ENCODE data around the gene POLK. TPM values are rescaled to one million over a fixed set of nuclear protein-coding genes. Genes with fewer than 3 reads are reported as not detected.
"Not testable (repeated sequence)": the region's sequence is repeated elsewhere in the genome, so short reads cannot be mapped to it uniquely, and the experiment has no call there.

The POLK gene
- polyA plus RNA-seq, 1 donor from 2014 or later = 29.9 TPM

DNA sequence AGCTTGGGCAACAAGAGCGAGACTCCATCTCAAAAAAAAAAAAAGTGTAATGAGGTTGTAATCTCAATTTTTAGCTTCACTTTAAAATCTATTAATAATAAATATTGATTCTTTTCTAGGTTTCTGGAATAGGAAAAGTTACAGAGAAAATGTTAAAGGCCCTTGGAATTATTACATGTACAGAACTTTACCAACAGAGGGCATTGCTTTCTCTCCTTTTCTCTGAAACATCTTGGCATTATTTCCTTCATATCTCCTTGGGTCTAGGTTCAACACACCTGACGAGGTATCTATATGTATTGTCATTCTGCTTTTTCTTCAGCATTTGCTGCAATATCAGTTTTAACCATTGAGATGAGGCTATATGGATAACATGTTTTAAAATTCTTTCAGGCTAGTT, 73.0 kb downstream of the POLK start:
- Mint-ChIP-seq H3K4me1 (no peaks in the 10 kb centered on the region), H3K27me3 (no peaks in the 10 kb centered on the region), H3K9me3 (no peaks in the 10 kb centered on the region), H3K36me3 (peaks cover 12% of the 10 kb centered on the region), H3K4me3 (no peak overlapping the region), H3K27ac (no peak overlapping the region)

DNA sequence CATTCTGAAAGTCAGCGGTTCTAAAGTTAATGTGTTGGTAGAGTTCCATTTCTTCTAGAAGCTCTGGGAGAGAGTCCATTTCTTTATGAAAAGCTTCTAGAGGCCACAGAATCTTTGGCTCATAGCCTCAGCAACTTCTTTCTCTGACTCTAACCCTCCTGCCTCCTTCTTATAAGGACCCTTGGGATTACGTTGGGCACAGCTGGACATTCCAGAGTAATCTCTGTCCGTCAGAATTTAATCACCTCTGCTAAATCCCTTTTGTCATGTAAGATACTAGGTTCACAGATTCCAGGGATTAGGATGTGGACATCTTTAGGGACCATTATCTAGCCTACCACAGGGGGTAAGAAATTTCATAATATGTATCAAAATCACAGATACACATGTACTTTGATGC, 77.0 kb downstream of the POLK start:
- Mint-ChIP-seq H3K9me3 (no peaks in the 10 kb centered on the region), H3K36me3 (peaks cover 12% of the 10 kb centered on the region), H3K4me1 (no peaks in the 10 kb centered on the region), H3K27ac (no peak overlapping the region), H3K27me3 (no peaks in the 10 kb centered on the region), H3K4me3 (no peak overlapping the region)

DNA sequence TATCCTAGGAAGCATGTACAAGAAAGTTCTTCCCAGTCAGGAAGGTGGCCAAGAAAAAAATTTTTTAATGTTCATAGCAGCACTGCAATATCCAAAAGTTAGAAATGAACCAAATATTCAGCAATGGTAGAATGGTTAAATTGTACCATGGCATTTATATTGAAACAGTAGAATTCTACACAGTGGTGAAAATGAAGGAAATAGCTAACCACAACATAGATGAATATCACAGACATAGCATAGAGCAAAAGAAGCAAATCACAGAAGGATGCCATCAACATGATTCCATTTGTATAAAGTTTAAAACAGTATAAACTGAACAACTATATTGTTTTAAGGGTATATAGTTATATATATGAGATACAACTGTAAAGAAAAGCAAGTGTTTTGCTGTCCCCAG, 88.8 kb downstream of the POLK start:
- Mint-ChIP-seq H3K27me3 (no peaks in the 10 kb centered on the region), H3K9me3 (no peaks in the 10 kb centered on the region), H3K27ac (no peak overlapping the region), H3K36me3 (peaks cover 15% of the 10 kb centered on the region), H3K4me1 (peaks cover 0 to 2% (median under 1%) of the 10 kb centered on the region in 3 donors), H3K4me3 (no peak overlapping the region)

DNA sequence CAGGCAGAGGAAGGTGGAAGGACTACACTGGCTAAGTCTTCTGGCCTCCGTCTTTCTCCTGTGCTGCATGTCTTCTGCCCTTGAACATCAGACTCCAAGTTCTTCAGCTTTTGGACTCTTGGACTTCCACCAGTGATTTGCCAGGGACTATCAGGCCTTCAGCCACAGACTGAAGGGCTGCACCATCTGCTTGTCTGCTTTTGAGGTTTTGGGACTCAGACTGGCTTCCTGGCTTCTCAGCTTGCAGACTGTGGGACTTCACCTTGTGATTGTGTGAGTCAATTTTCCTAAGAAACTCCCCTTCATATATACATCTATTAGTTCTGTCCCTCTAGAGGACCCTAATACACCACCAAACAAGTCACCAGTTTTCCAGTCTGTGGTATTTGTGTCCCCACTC, 89.9 kb downstream of the POLK start:
- H3K9me3 Mint-ChIP-seq = no peaks in the 10 kb centered on the region
- H3K4me1 Mint-ChIP-seq = peaks cover 0 to 3% (median 2%) of the 10 kb centered on the region in 3 donors
- H3K27me3 Mint-ChIP-seq = no peaks in the 10 kb centered on the region
- H3K27ac Mint-ChIP-seq = no peak overlapping the region
- H3K36me3 Mint-ChIP-seq = peaks cover 13% of the 10 kb centered on the region
- no peak overlapping the region for H3K4me3 Mint-ChIP-seq

DNA sequence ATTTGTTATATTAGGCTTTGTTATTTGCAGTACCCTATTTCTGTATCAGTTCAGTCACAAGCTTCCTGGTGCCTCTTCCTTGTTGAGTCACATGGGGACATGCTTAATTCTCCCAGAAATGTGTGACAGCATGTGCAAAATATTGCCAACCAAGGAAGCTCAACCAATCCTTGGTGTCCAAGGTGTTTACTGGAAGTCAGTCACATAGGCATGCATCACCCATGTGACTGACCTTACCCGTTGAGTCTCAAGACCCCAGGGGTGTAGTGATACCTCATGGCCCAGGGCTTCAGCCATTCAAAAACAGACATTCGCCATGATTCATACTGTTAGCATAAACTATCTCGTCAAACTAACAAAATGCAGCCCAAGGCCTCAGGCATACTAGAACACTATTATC, 90.3 kb downstream of the POLK start:
- no peak overlapping the region for H3K4me3 Mint-ChIP-seq
- peaks cover 9% of the 10 kb centered on the region for H3K36me3 Mint-ChIP-seq
- H3K9me3 Mint-ChIP-seq = no peaks in the 10 kb centered on the region
- H3K27me3 Mint-ChIP-seq = no peaks in the 10 kb centered on the region
- H3K27ac Mint-ChIP-seq = no peak overlapping the region
- peaks cover 3 to 6% (median 3%) of the 10 kb centered on the region in 3 donors for H3K4me1 Mint-ChIP-seq

DNA sequence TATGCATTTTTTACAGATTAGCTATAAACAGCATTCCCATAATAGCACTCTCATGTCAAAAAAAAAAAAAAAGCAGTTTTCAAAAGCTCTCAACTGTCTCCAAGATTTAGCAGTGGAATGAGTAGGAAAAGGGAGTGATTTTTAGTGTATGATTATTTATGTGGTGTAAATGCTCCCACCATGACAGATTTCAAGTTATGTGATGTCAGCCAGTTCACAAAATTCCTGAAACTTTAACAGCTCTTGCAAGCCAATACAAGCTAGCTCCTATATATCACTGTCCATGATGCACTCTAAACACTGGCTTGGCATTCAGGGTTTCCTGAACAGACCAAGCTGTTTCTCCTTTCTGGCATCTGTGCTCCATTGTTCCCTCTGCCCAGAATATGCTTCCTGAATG, 91.7 kb downstream of the POLK start:
- Mint-ChIP-seq H3K36me3 (peaks cover 9% of the 10 kb centered on the region), H3K27me3 (no peaks in the 10 kb centered on the region), H3K27ac (no peak overlapping the region), H3K4me1 (peaks cover 6 to 9% (median 6%) of the 10 kb centered on the region in 3 donors), H3K9me3 (no peaks in the 10 kb centered on the region), H3K4me3 (no peak overlapping the region)

DNA sequence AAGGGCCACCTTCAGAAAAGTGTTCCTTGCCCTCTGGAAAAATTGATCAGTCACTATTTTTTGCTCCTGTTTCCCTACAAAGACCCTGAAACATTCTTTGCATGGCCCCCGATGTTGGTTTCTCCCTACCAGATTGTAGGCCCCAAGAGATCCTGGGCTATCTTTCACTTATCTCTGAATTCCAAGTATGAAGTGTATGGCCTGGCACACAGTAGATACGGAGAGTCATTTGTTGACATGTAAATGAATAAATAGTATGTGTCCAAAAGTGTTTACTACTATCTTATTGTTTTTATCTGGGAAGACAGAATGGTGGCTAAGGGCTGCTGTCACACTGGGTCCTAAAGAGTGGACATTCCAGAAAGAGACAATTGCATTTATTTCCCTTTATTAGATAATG, 92.1 kb downstream of the POLK start:
- Mint-ChIP-seq H3K27me3 (no peaks in the 10 kb centered on the region), H3K4me1 (peaks cover 6 to 13% (median 6%) of the 10 kb centered on the region in 3 donors), H3K4me3 (no peak overlapping the region), H3K27ac (no peak overlapping the region), H3K9me3 (no peaks in the 10 kb centered on the region), H3K36me3 (peaks cover 9% of the 10 kb centered on the region)

DNA sequence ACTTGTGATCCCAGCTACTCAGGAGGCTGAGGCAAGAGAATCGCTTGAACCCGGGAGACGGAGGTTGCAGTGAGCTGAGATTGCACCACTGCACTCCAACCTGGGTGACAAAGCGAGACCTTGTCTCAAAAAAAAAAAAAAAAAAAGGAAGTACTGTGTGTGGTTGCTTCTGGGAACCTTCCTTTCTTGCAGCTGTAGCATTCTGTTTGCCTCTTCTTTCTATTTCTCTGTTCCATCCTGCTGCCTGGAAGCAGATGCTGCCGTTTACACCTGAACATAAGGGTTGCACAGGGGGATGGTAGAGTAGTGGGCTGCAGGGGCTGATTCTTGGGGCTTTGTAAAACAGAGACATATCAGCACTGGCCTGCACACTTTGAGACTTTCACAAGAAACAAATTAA, 95.7 kb downstream of the POLK start:
- peak overlapping the region in 1 of 4 donors; percentile 24 for H3K4me3 Mint-ChIP-seq
- peaks cover 11% of the 10 kb centered on the region for H3K36me3 Mint-ChIP-seq
- not testable (repeated sequence) for H3K9me3 Mint-ChIP-seq, H3K27ac Mint-ChIP-seq, H3K27me3 Mint-ChIP-seq
- H3K4me1 Mint-ChIP-seq = peaks cover 8 to 23% (median 12%) of the 10 kb centered on the region in 3 donors

DNA sequence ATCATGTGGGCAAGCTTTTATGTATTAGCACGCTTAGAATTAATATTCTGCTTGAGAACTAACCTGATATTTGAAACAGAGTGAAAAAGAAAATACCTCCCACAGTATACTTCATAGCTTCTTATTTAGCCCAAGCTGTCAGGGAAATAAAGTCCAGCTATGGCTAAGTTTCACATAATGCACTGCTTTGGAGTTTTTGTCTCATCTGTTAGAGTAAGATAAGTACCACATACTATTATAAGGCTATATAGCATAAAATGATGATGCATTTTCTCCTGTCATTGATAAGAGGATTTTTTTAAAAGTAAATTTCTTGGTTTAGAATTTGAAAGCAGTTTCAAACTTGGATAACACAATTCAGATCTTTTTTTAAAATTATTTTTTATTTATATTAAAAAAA, 97.2 kb downstream of the POLK start:
- peaks cover 9% of the 10 kb centered on the region for H3K27me3 Mint-ChIP-seq
- H3K4me3 Mint-ChIP-seq = no peak overlapping the region
- peaks cover 10 to 27% (median 12%) of the 10 kb centered on the region in 3 donors for H3K4me1 Mint-ChIP-seq
- H3K36me3 Mint-ChIP-seq = peaks cover 5% of the 10 kb centered on the region
- no peak overlapping the region for H3K27ac Mint-ChIP-seq
- peaks cover 0 to 2% (median 0%) of the 10 kb centered on the region in 3 donors for H3K9me3 Mint-ChIP-seq

DNA sequence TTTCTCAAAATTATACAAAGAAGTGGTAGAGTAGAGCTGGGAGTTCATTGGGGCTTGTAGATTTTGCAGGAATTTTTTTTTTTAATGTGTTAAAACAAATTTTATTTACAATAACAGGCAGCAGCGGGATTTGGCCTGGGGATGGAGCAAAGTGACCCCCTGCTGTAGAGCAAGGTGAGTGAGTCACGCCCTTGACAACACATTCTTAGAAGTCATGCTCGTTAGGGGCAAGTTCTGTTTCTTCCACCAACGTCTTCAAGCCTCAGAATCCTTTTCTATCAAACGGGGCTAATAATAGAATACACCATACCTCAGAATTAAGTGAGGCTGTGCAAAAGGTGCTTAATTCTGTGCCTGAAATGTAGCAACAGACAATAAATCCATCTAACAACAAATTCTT, 98.5 kb downstream of the POLK start:
- peaks cover 0 to 2% (median 0%) of the 10 kb centered on the region in 3 donors for H3K9me3 Mint-ChIP-seq
- H3K27ac Mint-ChIP-seq = no peak overlapping the region
- H3K4me3 Mint-ChIP-seq = peak overlapping the region in 1 of 4 donors; percentile 52
- peaks cover 10 to 27% (median 12%) of the 10 kb centered on the region in 3 donors for H3K4me1 Mint-ChIP-seq
- H3K36me3 Mint-ChIP-seq = peaks cover 5% of the 10 kb centered on the region
- H3K27me3 Mint-ChIP-seq = peaks cover 9% of the 10 kb centered on the region

DNA sequence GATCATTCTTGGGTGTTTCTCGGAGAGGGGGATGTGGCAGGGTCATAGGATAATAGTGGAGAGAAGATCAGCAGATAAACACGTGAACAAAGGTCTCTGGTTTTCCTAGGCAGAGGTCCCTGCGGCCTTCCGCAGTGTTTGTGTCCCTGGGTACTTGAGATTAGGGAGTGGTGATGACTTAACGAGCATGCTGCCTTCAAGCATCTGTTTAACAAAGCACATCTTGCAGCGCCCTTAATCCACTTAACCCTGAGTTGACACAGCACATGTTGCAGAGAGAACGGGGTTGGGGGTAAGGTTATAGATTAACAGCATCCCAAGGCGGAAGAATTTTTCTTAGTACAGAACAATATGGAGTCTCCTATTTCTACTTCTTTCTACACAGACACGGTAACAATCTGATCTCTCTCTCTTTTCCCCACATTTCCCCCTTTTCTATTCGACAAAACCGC, 99.2 kb downstream of the POLK start:
- Mint-ChIP-seq H3K4me3 (peak overlapping the region in 2 of 4 donors; percentile 11 to 82), H3K4me1 (peaks cover 10 to 24% (median 12%) of the 10 kb centered on the region in 3 donors)
- H3K9me3 Mint-ChIP-seq, H3K27me3 Mint-ChIP-seq, H3K27ac Mint-ChIP-seq, H3K36me3 Mint-ChIP-seq: not testable (repeated sequence)

DNA sequence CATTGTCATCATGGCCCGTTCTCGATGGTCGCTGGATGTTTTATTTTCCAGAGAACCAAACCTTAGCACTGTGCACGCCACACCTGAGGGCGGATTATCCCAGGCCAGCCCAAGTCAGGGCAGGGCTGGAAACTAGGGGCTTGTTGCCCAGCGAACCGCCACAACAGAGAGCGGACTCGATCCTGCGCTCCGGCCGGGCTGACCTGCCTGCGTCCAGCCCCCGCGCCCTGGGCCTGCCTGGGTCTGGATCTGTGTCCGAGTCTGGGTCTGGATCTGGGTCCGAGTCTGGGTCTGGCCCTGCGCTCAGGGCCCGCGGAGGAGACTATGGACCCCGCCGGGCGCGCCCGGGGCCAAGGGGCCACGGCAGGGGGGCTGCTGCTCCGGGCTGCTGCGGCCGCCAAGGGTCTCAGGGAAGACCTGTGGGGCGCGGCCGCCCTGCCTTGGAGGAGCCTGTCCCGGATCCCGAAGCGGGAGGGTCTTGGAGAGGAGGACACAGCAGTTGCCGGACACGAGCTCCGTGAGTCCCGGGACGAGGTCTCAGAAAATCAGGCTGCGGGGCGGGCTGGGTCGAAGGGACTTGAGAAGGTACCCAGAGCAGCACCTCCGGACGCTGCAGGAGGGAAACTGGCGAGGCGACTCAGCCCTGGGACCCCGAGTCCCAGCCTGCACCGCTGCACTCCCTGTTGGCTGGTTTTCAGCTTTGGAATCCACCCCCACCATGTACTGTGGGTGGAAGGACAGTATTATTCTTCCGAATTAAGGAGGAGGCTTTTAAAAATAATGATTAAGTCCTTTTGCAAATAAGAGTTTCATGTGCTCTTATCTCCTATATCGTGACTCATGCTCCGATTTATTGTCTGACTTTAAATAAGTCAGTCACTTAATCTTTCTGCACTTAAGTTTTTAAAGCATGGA, 99.9 kb downstream of the POLK start, which contains the start of gene ANKDD1B:
Gene ANKDD1B (plus strand): TSS at position 143 of the 915 bp plus-strand sequence. CDS start 182 bp downstream, at position 325.
- Mint-ChIP-seq H3K36me3 (peaks cover 2% of the 10 kb centered on the region), H3K27me3 (peaks cover 9% of the 10 kb centered on the region), H3K4me3 (peak within 1 kb of the TSS; percentile 11 to 82 (median 51)), H3K4me1 (peaks cover 10 to 24% (median 12%) of the 10 kb centered on the region in 3 donors), H3K27ac (no peak within 1 kb of the TSS), H3K9me3 (peaks cover 0 to 2% (median 0%) of the 10 kb centered on the region in 3 donors)

DNA sequence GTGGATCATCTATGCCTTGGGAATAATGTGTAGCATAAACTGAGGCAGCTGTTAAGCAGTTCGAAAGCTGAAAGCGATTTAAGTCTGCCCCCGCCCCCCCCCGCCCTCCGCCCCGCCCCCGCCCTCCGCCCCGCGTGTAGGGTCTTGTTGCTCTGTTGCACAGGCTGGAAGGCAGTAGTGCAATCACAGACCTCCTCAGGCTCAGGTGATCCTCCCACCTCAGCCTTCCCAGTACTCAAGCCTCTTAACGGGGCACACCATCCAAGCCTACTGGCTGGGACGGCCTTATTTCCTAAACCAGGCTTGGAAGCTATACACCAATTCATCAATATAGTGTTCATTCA, 100.5 kb downstream of the POLK start:
- Mint-ChIP-seq H3K4me3 (peak overlapping the region in 2 of 4 donors; percentile 70 to 82), H3K36me3 (peaks cover 2% of the 10 kb centered on the region), H3K4me1 (peaks cover 6 to 24% (median 9%) of the 10 kb centered on the region in 3 donors), H3K27ac (no peak overlapping the region), H3K9me3 (peaks cover 0 to 2% (median 0%) of the 10 kb centered on the region in 3 donors), H3K27me3 (peaks cover 9% of the 10 kb centered on the region)

DNA sequence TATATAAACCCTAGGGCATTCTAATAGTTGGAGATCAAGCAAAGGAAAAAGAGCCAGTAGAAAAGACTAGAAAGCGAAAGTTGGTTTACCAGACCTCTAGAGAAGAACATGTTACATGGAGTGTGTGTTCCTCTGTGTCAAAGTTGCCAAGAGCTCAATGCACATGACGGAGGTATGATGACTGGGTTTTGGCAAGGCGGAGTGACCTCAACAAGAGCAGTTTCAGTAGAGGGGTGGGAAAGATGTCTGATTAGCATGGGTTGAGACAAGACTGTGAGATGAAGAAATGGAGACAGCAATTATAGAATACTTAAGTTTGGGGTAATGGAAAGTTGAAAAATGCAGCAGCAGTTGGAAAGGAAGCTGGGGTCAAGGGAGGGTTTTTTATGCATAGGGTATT, 101.2 kb downstream of the POLK start:
- no peak overlapping the region for H3K27ac Mint-ChIP-seq
- H3K36me3 Mint-ChIP-seq = peaks cover 3% of the 10 kb centered on the region

DNA sequence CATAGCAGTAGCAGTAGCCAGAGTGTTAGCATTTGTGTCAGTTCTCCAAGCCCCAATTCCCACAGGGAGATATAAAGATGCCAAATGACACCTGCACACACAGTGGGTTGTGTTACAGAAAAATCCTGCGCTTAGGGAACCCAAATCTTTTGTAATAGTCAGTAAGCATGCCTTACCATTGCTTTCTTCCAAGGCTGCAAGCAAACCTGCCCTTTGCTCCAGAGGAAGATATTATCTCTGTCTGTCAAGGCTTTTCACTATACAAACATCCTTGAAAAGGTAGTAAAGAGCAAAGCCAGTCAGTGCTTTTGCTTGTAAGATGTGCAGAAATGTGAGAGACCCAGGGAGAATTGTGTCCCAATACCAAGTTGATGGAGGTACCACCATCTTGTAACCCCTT, 102.5 kb downstream of the POLK start:
- H3K36me3 Mint-ChIP-seq = peaks cover 3% of the 10 kb centered on the region
- no peak overlapping the region for H3K27ac Mint-ChIP-seq
- H3K4me1 Mint-ChIP-seq = peaks cover 6 to 14% (median 6%) of the 10 kb centered on the region in 3 donors

More for the DNA sequence above, 101.2 kb downstream of the POLK start:
- Mint-ChIP-seq H3K4me1 (peaks cover 6 to 19% (median 6%) of the 10 kb centered on the region in 3 donors), H3K27me3 (peaks cover 9% of the 10 kb centered on the region), H3K4me3 (no peak overlapping the region), H3K9me3 (peaks cover 0 to 2% (median 0%) of the 10 kb centered on the region in 3 donors)

More for the DNA sequence above, 102.5 kb downstream of the POLK start:
- peaks cover 9% of the 10 kb centered on the region for H3K27me3 Mint-ChIP-seq
- H3K4me3 Mint-ChIP-seq = no peak overlapping the region
- peaks cover 0 to 2% (median 0%) of the 10 kb centered on the region in 3 donors for H3K9me3 Mint-ChIP-seq

All from IgD-negative memory B cell (primary cell).